ENCODE data around the gene LCN15.

LCN15 gene

GRCh38 chr9:136722093-136722968 lies 42.0 kb downstream of the LCN15 start:
- no peak overlapping the region for H2AFZ ChIP-seq (ENCODE audit: low read depth, low read length, severe bottlenecking)
- H3K9ac ChIP-seq (ENCODE audit: low read length) = no peak overlapping the region
- no peak for TF ChIP-seq EZH2phosphoT487 (conservative IDR thresholded peaks at IDR 0.05; ENCODE audit: low read length)
- TF ChIP-seq CTCF (IDR thresholded peaks at IDR 0.05; ENCODE audit: insufficient read depth, low read length, poor library complexity, severe bottlenecking) = no peak
- H3F3A ChIP-seq (ENCODE audit: insufficient read depth) = peaks cover 28% of the 10 kb centered on the region
- no peak overlapping the region for H3K27ac ChIP-seq (ENCODE audit: low read depth, low read length)
- H3K9me3 ChIP-seq (ENCODE audit: insufficient read depth, low read length) = no peaks in the 10 kb centered on the region
- no peak overlapping the region for H3K4me2 ChIP-seq (ENCODE audit: low read depth, low read length, poor library complexity, severe bottlenecking)
- H4K20me1 ChIP-seq (ENCODE audit: low read depth, low read length) = peaks cover 16% of the 10 kb centered on the region; the same call in 1 of the 2 replicates
- no peaks in the 10 kb centered on the region for H3K9me2 ChIP-seq (replicated peaks; ENCODE audit: insufficient read depth, low read length)
- H3K4me3 ChIP-seq (ENCODE audit: insufficient read depth, low read length, poor library complexity, severe bottlenecking) = no peak overlapping the region
- peaks cover 11% of the 10 kb centered on the region for H3K79me2 ChIP-seq (ENCODE audit: insufficient read depth, low read length)
- H3K36me3 ChIP-seq (ENCODE audit: low read length) = peaks cover 22% of the 10 kb centered on the region
- H3K27me3 ChIP-seq (ENCODE audit: low read length) = no peaks in the 10 kb centered on the region

GRCh38 chr9:136721339-136722092 lies 42.8 kb downstream of the LCN15 start:
- no peak for TF ChIP-seq CTCF (IDR thresholded peaks at IDR 0.05; ENCODE audit: insufficient read depth, low read length, poor library complexity, severe bottlenecking)
- no peak for TF ChIP-seq EZH2phosphoT487 (conservative IDR thresholded peaks at IDR 0.05; ENCODE audit: low read length)
- Histone ChIP-seq H3F3A (ENCODE audit: insufficient read depth) (peaks cover 20% of the 10 kb centered on the region), H3K9me2 (replicated peaks; ENCODE audit: insufficient read depth, low read length) (no peaks in the 10 kb centered on the region), H3K36me3 (ENCODE audit: low read length) (peaks cover 21% of the 10 kb centered on the region), H3K79me2 (ENCODE audit: insufficient read depth, low read length) (peaks cover 3% of the 10 kb centered on the region; the same call in 1 of the 2 replicates), H3K9ac (ENCODE audit: low read length) (no peak overlapping the region), H3K27me3 (ENCODE audit: low read length) (no peaks in the 10 kb centered on the region), H4K20me1 (ENCODE audit: low read depth, low read length) (peaks cover 9% of the 10 kb centered on the region; the same call in 1 of the 2 replicates), H3K27ac (ENCODE audit: low read depth, low read length) (no peak overlapping the region), H2AFZ (ENCODE audit: low read depth, low read length, severe bottlenecking) (no peak overlapping the region), H3K4me2 (ENCODE audit: low read depth, low read length, poor library complexity, severe bottlenecking) (no peak overlapping the region), H3K9me3 (ENCODE audit: insufficient read depth, low read length) (no peaks in the 10 kb centered on the region), H3K4me3 (ENCODE audit: insufficient read depth, low read length, poor library complexity, severe bottlenecking) (no peak overlapping the region)

- H3K9me3 ChIP-seq (ENCODE audit: insufficient read depth, low read length) = no peaks in the 10 kb centered on the region
- no peaks in the 10 kb centered on the region for H3K27me3 ChIP-seq (ENCODE audit: low read length)
- no peaks in the 10 kb centered on the region for H3K9me2 ChIP-seq (replicated peaks; ENCODE audit: insufficient read depth, low read length)
- H3F3A ChIP-seq (ENCODE audit: insufficient read depth) = peaks cover 18% of the 10 kb centered on the region
- H3K27ac ChIP-seq (ENCODE audit: low read depth, low read length) = no peak overlapping the region
- no peak overlapping the region for H2AFZ ChIP-seq (ENCODE audit: low read depth, low read length, severe bottlenecking)
- TF ChIP-seq EZH2phosphoT487 (conservative IDR thresholded peaks at IDR 0.05; ENCODE audit: low read length) (no peak), CTCF (IDR thresholded peaks at IDR 0.05; ENCODE audit: insufficient read depth, low read length, poor library complexity, severe bottlenecking) (no peak)
- peaks cover 3% of the 10 kb centered on the region; the same call in 1 of the 2 replicates for H4K20me1 ChIP-seq (ENCODE audit: low read depth, low read length)
- H3K4me3 ChIP-seq (ENCODE audit: insufficient read depth, low read length, poor library complexity, severe bottlenecking) = no peak overlapping the region
- H3K4me2 ChIP-seq (ENCODE audit: low read depth, low read length, poor library complexity, severe bottlenecking) = no peak overlapping the region
- no peaks in the 10 kb centered on the region for H3K79me2 ChIP-seq (ENCODE audit: insufficient read depth, low read length)
- H3K36me3 ChIP-seq (ENCODE audit: low read length) = peaks cover 16% of the 10 kb centered on the region
- H3K9ac ChIP-seq (ENCODE audit: low read length) = no peak overlapping the region
These were observed 43.4 kb downstream of the LCN15 start for GRCh38 chr9:136720898-136721338.
